ENCODE results near the gene CYP2A6. TPM values are rescaled to one million over a fixed set of nuclear protein-coding genes. Genes with fewer than 3 reads are reported as not detected.

The CYP2A6 gene
- total and polyA plus RNA-seq, 12 donors: 0.11 to 2.1 (median 0.57) TPM; not detected in 1

- intact Hi-C loops (cut with DNase I): no loop called here
- 6 to 8% (median 8%) methylated on average over 26 to 28 of the region's 28 CpGs for WGBS, 4 donors
- Histone ChIP-seq H3K27ac (peak overlapping the region; percentile 41 to 94 (median 94)), H3K4me1 (replicated peaks in 1 of 2) (peaks cover 38 to 42% of the 10 kb centered on the region in 2 donors), H3K4me3 (peak overlapping the region in 2 of 4 donors; percentile 40 to 54), H3K9me3 (replicated peaks in 1 of 3) (no peaks in the 10 kb centered on the region), H3K36me3 (replicated peaks in 1 of 2) (peaks cover 0 to 10% of the 10 kb centered on the region in 2 donors), H3K27me3 (no peaks in the 10 kb centered on the region)
- TF ChIP-seq CTCF (IDR thresholded peaks at IDR 0.05) (peak; percentile 10 to 72 (median 48)), POLR2A (IDR thresholded peaks at IDR 0.05) (peak in 1 of 2 donors; percentile 80)
- DNase-seq: peak; percentile 76 to 94 (median 94)
Measured at GRCh38 chr19:40797963-40798682, 52.1 kb downstream of the CYP2A6 start.

- Histone ChIP-seq H3K27me3 (no peaks in the 10 kb centered on the region), H3K36me3 (replicated peaks in 1 of 2) (peaks cover 0 to 10% of the 10 kb centered on the region in 2 donors), H3K27ac (peak overlapping the region; percentile 41 to 94 (median 94)), H3K9me3 (replicated peaks in 1 of 3) (no peaks in the 10 kb centered on the region), H3K4me3 (peak overlapping the region in 1 of 4 donors; percentile 54), H3K4me1 (replicated peaks in 1 of 2) (peaks cover 31 to 34% of the 10 kb centered on the region in 2 donors)
- intact Hi-C loops (cut with DNase I): no loop called here
- WGBS, 4 donors: 81 to 92% (median 84%) methylated on average over 10 to 14 of the region's 14 CpGs
- no peak for DNase-seq
- TF ChIP-seq CTCF (IDR thresholded peaks at IDR 0.05) (no peak), POLR2A (IDR thresholded peaks at IDR 0.05) (no peak)
Measured at GRCh38 chr19:40797166-40797962, 52.9 kb downstream of the CYP2A6 start.

Other genes starting within 250 kb of the CYP2A6 start
- gene LTBP4, start 249.1 kb downstream of the CYP2A6 start, total RNA-seq: 100 to 1,000 TPM in 6 of 9 donors, 10 to 100 TPM in 3; 17.7 to 205 (median 118) TPM
- 100 to 1,000 TPM in 2 of 3 donors, 10 to 100 TPM in 1; 15.3 to 272 (median 142) TPM for gene LTBP4, start 249.1 kb downstream of the CYP2A6 start, polyA plus RNA-seq
- gene NUMBL, start 159.8 kb downstream of the CYP2A6 start, total RNA-seq: 10 to 100 TPM in 7 of 9 donors, 1 to 10 TPM in 2; 5.9 to 53.5 (median 30.2) TPM
- gene NUMBL, start 159.8 kb downstream of the CYP2A6 start, polyA plus RNA-seq: 10 to 100 TPM in 2 of 3 donors, 1 to 10 TPM in 1; 3.2 to 60.6 (median 29.7) TPM
- gene COQ8B, start 133.6 kb downstream of the CYP2A6 start, total RNA-seq: 10 to 100 TPM; 21.6 to 80.4 (median 49.5) TPM
- gene COQ8B, start 133.6 kb downstream of the CYP2A6 start, polyA plus RNA-seq: 10 to 100 TPM; 13.7 to 69.3 (median 36.9) TPM
- gene ITPKC, start 133.3 kb downstream of the CYP2A6 start, total RNA-seq: 10 to 100 TPM; 10.9 to 36.1 (median 21.3) TPM
- 10 to 100 TPM in 2 of 3 donors, 1 to 10 TPM in 1; 7.8 to 27.6 (median 24.9) TPM for gene ITPKC, start 133.3 kb downstream of the CYP2A6 start, polyA plus RNA-seq
- 10 to 100 TPM in 5 of 9 donors, 1 to 10 TPM in 4; 2.2 to 17.5 (median 12.0) TPM for gene ACTMAP, start 100.0 kb downstream of the CYP2A6 start, total RNA-seq
- gene ACTMAP, start 100.0 kb downstream of the CYP2A6 start, polyA plus RNA-seq: 10 to 100 TPM in 2 of 3 donors, 1 to 10 TPM in 1; 7.9 to 28.0 (median 18.6) TPM
- gene SNRPA, start 99.2 kb downstream of the CYP2A6 start, total RNA-seq: 10 to 100 TPM; 18.5 to 91.3 (median 56.1) TPM
- 100 to 1,000 TPM in 2 of 3 donors, 10 to 100 TPM in 1; 92.1 to 176 (median 164) TPM for gene SNRPA, start 99.2 kb downstream of the CYP2A6 start, polyA plus RNA-seq
- 1 to 10 TPM in 3 of 9 donors, under 1 TPM in 1, not detected in 5; 0.74 to 9.2 (median 1.2) TPM for gene MIA, start 74.9 kb downstream of the CYP2A6 start, total RNA-seq
- 1 to 10 TPM in 2 of 3 donors, not detected in 1; 8.3 to 8.7 TPM for gene MIA, start 74.9 kb downstream of the CYP2A6 start, polyA plus RNA-seq
- gene RAB4B, start 72.2 kb downstream of the CYP2A6 start, total RNA-seq: 100 to 1,000 TPM in 1 of 9 donors, 10 to 100 TPM in 8; 41.4 to 105 (median 66.4) TPM
- gene RAB4B, start 72.2 kb downstream of the CYP2A6 start, polyA plus RNA-seq: 100 to 1,000 TPM in 1 of 3 donors, 10 to 100 TPM in 2; 25.8 to 135 (median 97.5) TPM
- 100 to 1,000 TPM in 6 of 9 donors, 10 to 100 TPM in 3; 79.2 to 169 (median 106) TPM for gene EGLN2, start 51.3 kb downstream of the CYP2A6 start, total RNA-seq
- 100 to 1,000 TPM in 1 of 3 donors, 10 to 100 TPM in 2; 53.1 to 122 (median 98.7) TPM for gene EGLN2, start 51.3 kb downstream of the CYP2A6 start, polyA plus RNA-seq
- not detected for gene CYP2A7, start 31.8 kb upstream of the CYP2A6 start, total RNA-seq
- not detected for gene CYP2A7, start 31.8 kb upstream of the CYP2A6 start, polyA plus RNA-seq
- under 1 TPM in 2 of 9 donors, not detected in 7; 0.15 to 0.32 TPM for gene CYP2B6, start 140.8 kb upstream of the CYP2A6 start, total RNA-seq
- under 1 TPM in 1 of 3 donors, not detected in 2; 0.22 TPM for gene CYP2B6, start 140.8 kb upstream of the CYP2A6 start, polyA plus RNA-seq
- not detected for gene CYP2A13, start 238.0 kb upstream of the CYP2A6 start, total RNA-seq
- gene CYP2A13, start 238.0 kb upstream of the CYP2A6 start, polyA plus RNA-seq: not detected

Measured in adrenal gland (tissue), 12 donors.